ENCODE data around the gene ZSCAN10. TPM values are rescaled to one million over a fixed set of nuclear protein-coding genes. Genes with fewer than 3 reads are reported as not detected.
"Not testable (repeated sequence)": the region's sequence is repeated elsewhere in the genome, so short reads cannot be mapped to it uniquely, and the experiment has no call there.

Gene ZSCAN10
- total and polyA plus RNA-seq, 10 donors = 0.02 to 0.85 (median 0.06) TPM; not detected in 7

- Histone ChIP-seq H3K36me3 (peaks cover 0 to 63% (median 49%) of the 10 kb centered on the region in 6 donors), H3K4me3 (no peak overlapping the region), H3K9me3 (no peaks in the 10 kb centered on the region), H3K4me1 (peaks cover 0 to 34% (median 15%) of the 10 kb centered on the region in 6 donors), H3K27ac (no peak overlapping the region), H3K27me3 (replicated peaks in 1 of 7) (no peaks in the 10 kb centered on the region)
- intact Hi-C loops (cut with DNase I; ENCODE audit: low total_unique reads) = no loop called here
- TF ChIP-seq CTCF (IDR thresholded peaks at IDR 0.05 in 8 of 11, conservative IDR thresholded peaks at IDR 0.05 in 3 of 11) = no peak
- TF ChIP-seq POLR2AphosphoS5 (IDR thresholded peaks at IDR 0.05) = no peak
- no peak for TF ChIP-seq POLR2A (IDR thresholded peaks at IDR 0.05)
- WGBS, 5 donors = 94 to 97% (median 96%) methylated on average over 19 to 23 of the region's 23 CpGs
- DNase-seq = peak; percentile 73
These were observed 42.8 kb upstream of the ZSCAN10 start for GRCh38 chr16:3141781-3142311.

- Histone ChIP-seq H3K9me3 (no peaks in the 10 kb centered on the region), H3K36me3 (peaks cover 0 to 63% (median 49%) of the 10 kb centered on the region in 6 donors), H3K27ac (no peak overlapping the region), H3K27me3 (replicated peaks in 1 of 7) (no peaks in the 10 kb centered on the region), H3K4me1 (peaks cover 4 to 43% (median 21%) of the 10 kb centered on the region in 6 donors), H3K4me3 (no peak overlapping the region)
- intact Hi-C loops (cut with DNase I; ENCODE audit: low total_unique reads) = no loop called here
- no peak for DNase-seq
- TF ChIP-seq POLR2AphosphoS5 (IDR thresholded peaks at IDR 0.05) (peak in 1 of 3 donors; percentile 35), CTCF (IDR thresholded peaks at IDR 0.05 in 8 of 11, conservative IDR thresholded peaks at IDR 0.05 in 3 of 11) (no peak)
- 92 to 97% (median 96%) methylated on average over 59 to 69 of the region's 69 CpGs for WGBS, 5 donors
These were observed 41.7 kb upstream of the ZSCAN10 start for GRCh38 chr16:3140603-3141427.

GRCh38 chr16:3139561-3139960, 40.5 kb upstream of the ZSCAN10 start:
- DNase-seq; intact Hi-C loops (cut with DNase I; ENCODE audit: low total_unique reads); H3K27me3 ChIP-seq (replicated peaks in 1 of 7); H3K27ac ChIP-seq; H3K4me3 ChIP-seq; H3K9me3 ChIP-seq: not testable (repeated sequence)
- peaks cover 0 to 63% (median 49%) of the 10 kb centered on the region in 6 donors for H3K36me3 ChIP-seq
- 90 to 96% (median 95%) methylated on average over 9 of the region's 9 CpGs for WGBS, 5 donors
- peaks cover 7 to 36% (median 20%) of the 10 kb centered on the region in 6 donors for H3K4me1 ChIP-seq

DNA sequence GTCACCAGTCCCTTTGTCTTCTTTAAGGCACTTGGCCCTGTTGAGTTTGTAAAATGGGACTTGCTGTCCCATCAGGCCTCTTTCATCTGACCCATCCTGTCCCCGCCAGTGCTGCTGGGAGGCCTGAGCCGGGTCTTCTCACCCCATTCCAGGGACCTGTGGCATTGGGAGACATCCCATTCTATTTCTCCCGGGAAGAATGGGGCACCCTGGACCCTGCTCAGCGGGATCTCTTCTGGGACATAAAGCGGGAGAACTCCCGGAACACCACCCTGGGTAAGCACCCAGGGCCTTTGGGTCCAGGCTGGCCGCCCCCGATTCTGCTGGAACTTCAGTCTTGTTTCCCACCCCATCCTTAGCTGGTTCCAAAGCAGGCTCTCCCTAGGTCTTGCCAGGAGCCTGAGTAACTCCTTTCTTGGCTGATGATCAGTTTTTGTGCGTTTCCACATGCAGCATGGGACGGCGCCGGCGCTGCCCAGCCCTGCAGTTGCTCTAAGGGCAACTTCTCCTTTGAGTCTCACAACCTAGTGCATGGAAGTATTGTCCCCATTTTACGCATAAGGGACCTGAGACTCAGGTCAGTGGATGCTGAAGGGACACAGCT, 39.8 kb upstream of the ZSCAN10 start:
- H3K36me3 ChIP-seq = peaks cover 0 to 63% (median 49%) of the 10 kb centered on the region in 6 donors
- H3K4me3 ChIP-seq = no peak overlapping the region
- DNase-seq = no peak
- WGBS, 5 donors = 84 to 95% (median 89%) methylated on average over 13 to 14 of the region's 14 CpGs
- intact Hi-C loops (cut with DNase I; ENCODE audit: low total_unique reads) = no loop called here
- no peaks in the 10 kb centered on the region for H3K9me3 ChIP-seq
- TF ChIP-seq POLR2A (IDR thresholded peaks at IDR 0.05) = no peak
- TF ChIP-seq POLR2AphosphoS5 (IDR thresholded peaks at IDR 0.05) = no peak
- H3K27ac ChIP-seq = no peak overlapping the region
- H3K4me1 ChIP-seq = peaks cover 7 to 36% (median 21%) of the 10 kb centered on the region in 6 donors
- H3K27me3 ChIP-seq (replicated peaks in 1 of 7) = no peaks in the 10 kb centered on the region

- Histone ChIP-seq H3K4me3 (no peak overlapping the region), H3K4me1 (peaks cover 7 to 42% (median 24%) of the 10 kb centered on the region in 6 donors), H3K27ac (no peak overlapping the region), H3K27me3 (replicated peaks in 1 of 7) (no peaks in the 10 kb centered on the region), H3K36me3 (peaks cover 0 to 63% (median 49%) of the 10 kb centered on the region in 6 donors), H3K9me3 (no peaks in the 10 kb centered on the region)
- DNase-seq = no peak
- 83 to 94% (median 89%) methylated on average over 9 to 21 of the region's 21 CpGs for WGBS, 5 donors
- intact Hi-C loops (cut with DNase I; ENCODE audit: low total_unique reads) = no loop called here
- TF ChIP-seq POLR2AphosphoS5 (IDR thresholded peaks at IDR 0.05) (no peak), CTCF (IDR thresholded peaks at IDR 0.05 in 8 of 11, conservative IDR thresholded peaks at IDR 0.05 in 3 of 11) (no peak), POLR2A (IDR thresholded peaks at IDR 0.05) (no peak)
These were observed 39.2 kb upstream of the ZSCAN10 start for GRCh38 chr16:3138342-3138741.

Data from spleen (tissue), 11 donors.